GM12878 (cell line): ENCODE results near the gene ACE. TPM values are rescaled to one million over a fixed set of nuclear protein-coding genes. Genes with fewer than 3 reads are reported as not detected.

Experiments
- ATAC-seq: fragments of 200-7000 bp; cut with Tn5 transposase; 3 replicates; pipeline ENCODE4 v1.9.1; 2020; ENCODE audit warnings: mild to moderate bottlenecking, moderate library complexity
- BruUV-seq: library from RNA; stranded (reverse); fragments of 400-500 nt; replicated peaks from 2 replicates; lab custom pipeline; 2021; lab: Mats Ljungman, UMichigan
- CTCF ChIA-PET: fragments of 300-600 bp; sonication (Branson Sonifier 250); formaldehyde crosslinking; extraction: SDS; loops from one replicate; lab custom pipeline; 2021; ENCODE audit warnings: inconsistent platforms; lab: Yijun Ruan, JAX
- POLR2A ChIA-PET: fragments of 350-600 bp; formaldehyde crosslinking; extraction: SDS; loops from one replicate; lab custom pipeline; 2021; ENCODE audit warnings: inconsistent platforms; lab: Charles Lee
- RAD21 ChIA-PET: fragments of 300-600 bp; sonication (Branson Sonifier 250); formaldehyde crosslinking; loops from one replicate; lab custom pipeline; 2023; ENCODE audit warnings: antibody characterized with exemption; ENCODE audit not compliant: unreplicated experiment; lab: Charles Lee
- SMC1A ChIA-PET: fragments of 300-600 bp; sonication (Branson Sonifier 250); formaldehyde crosslinking; loops from one replicate; lab custom pipeline; 2023; ENCODE audit not compliant: unreplicated experiment, uncharacterized antibody; lab: Charles Lee
- DNase-seq: peaks from one replicate; pipeline ENCODE4 v3.0.0-alpha.2; 2011; ENCODE audit warnings: low read depth, low spot score
- FAIRE-seq: peaks from 3 replicates; lab custom pipeline; 2011; peaks lifted over from hg19 to GRCh38; lab: Jason Lieb, UNC
- H2AFZ ChIP-seq: 2 replicates; pipeline ENCODE4 v1.6.0; 2011; ENCODE audit warnings: low read depth, low read length, control low read depth; ENCODE audit not compliant: control insufficient read depth
- H3K27ac ChIP-seq: 2 replicates; pipeline ENCODE4 v1.5.1; 2011; ENCODE audit warnings: control low read depth; ENCODE audit not compliant: control insufficient read depth, insufficient read depth
- H3K27me3 ChIP-seq, 2 experiments: replicated peaks in 1 of 2; 2 replicates each; pipeline versions ENCODE4 v1.6.0 to v1.6.1; 2011; ENCODE audit warnings: low read length in 1 of 2; ENCODE audit not compliant: control insufficient read depth in 2 of 2, insufficient read depth in 2 of 2
- H3K36me3 ChIP-seq, 2 experiments: 2 replicates each; pipeline ENCODE4 v1.5.1; 2011; ENCODE audit warnings: low read length in 1 of 2; ENCODE audit not compliant: control insufficient read depth in 2 of 2, insufficient read depth in 2 of 2
- H3K4me1 ChIP-seq: 2 replicates; pipeline ENCODE4 v1.6.1; 2011; ENCODE audit warnings: mild to moderate bottlenecking, low read length, moderate library complexity, mixed read lengths; ENCODE audit not compliant: control insufficient read depth, insufficient read depth
- H3K4me2 ChIP-seq: 2 replicates; pipeline ENCODE4 v1.6.0; 2011; ENCODE audit warnings: control low read depth; ENCODE audit not compliant: control insufficient read depth, insufficient read depth
- H3K4me3 ChIP-seq: fragments of 200-600 bp; sonication (generic); 2 replicates; pipeline ENCODE4 v1.5.1; 2016
- H3K79me2 ChIP-seq: 2 replicates; pipeline ENCODE4 v1.6.0; 2011; ENCODE audit warnings: low read length; ENCODE audit not compliant: control insufficient read depth, insufficient read depth
- H3K9ac ChIP-seq: 2 replicates; pipeline ENCODE4 v1.8.0; 2011; ENCODE audit warnings: low read length, control low read depth, mixed read lengths; ENCODE audit not compliant: control insufficient read depth, insufficient read depth
- H3K9me3 ChIP-seq: replicated peaks from 3 replicates; pipeline ENCODE4 v1.5.1; 2011; ENCODE audit warnings: mild to moderate bottlenecking, low read length; ENCODE audit not compliant: control insufficient read depth, insufficient read depth
- H4K20me1 ChIP-seq: 2 replicates; pipeline ENCODE4 v1.6.0; 2011; ENCODE audit not compliant: control insufficient read depth, insufficient read depth
- MAX ChIP-seq: IDR thresholded peaks from 2 replicates; pipeline ENCODE4 v1.6.1; 2012; ENCODE audit warnings: low read depth, low read length, improper control_type of control experiment
- MEF2A ChIP-seq: IDR thresholded peaks from 2 replicates; pipeline ENCODE4 v1.6.1; 2011; ENCODE audit warnings: low read depth, mild to moderate bottlenecking, low read length, moderate library complexity; ENCODE audit not compliant: insufficient read depth
- MLLT1 ChIP-seq: fragments of 450-650 bp; IDR thresholded peaks from 2 replicates; pipeline ENCODE4 v1.6.1; 2016; ENCODE audit warnings: mild to moderate bottlenecking
- PML ChIP-seq: IDR thresholded peaks from 2 replicates; pipeline ENCODE4 v1.6.1; 2012; ENCODE audit warnings: low read length, inconsistent platforms
- POLR2AphosphoS2 ChIP-seq: IDR thresholded peaks from 2 replicates; pipeline ENCODE4 v1.6.1; 2011; ENCODE audit warnings: low read depth, mild to moderate bottlenecking, low read length, improper control_type of control experiment, moderate library complexity
- RBBP5 ChIP-seq: fragments of 200-600 bp; sonication (generic); conservative IDR thresholded peaks from 2 replicates; pipeline ENCODE4 v1.6.1; 2016
- RFX5 ChIP-seq: IDR thresholded peaks from 2 replicates; pipeline ENCODE4 v1.6.1; 2011; ENCODE audit warnings: low read depth, low read length, improper control_type of control experiment
- USF2 ChIP-seq: IDR thresholded peaks from 2 replicates; pipeline ENCODE4 v1.6.1; 2011; ENCODE audit warnings: low read depth, low read length, improper control_type of control experiment, borderline replicate concordance
- ZBTB11 ChIP-seq: fragments of 450-650 bp; formaldehyde crosslinking; IDR thresholded peaks from 2 replicates; pipeline ENCODE4 v1.5.0; 2022; ENCODE audit warnings: mild to moderate bottlenecking, missing genetic modification characterization
- ZSCAN29 ChIP-seq: fragments of 450-650 bp; IDR thresholded peaks from 2 replicates; pipeline ENCODE4 v1.6.1; 2017; ENCODE audit warnings: mild to moderate bottlenecking, moderate library complexity
- WGBS: methylation state at CpG from one replicate; pipeline ENCODE4 v1.1.6; 2016; ENCODE audit warnings: low lambda C conversion rate; ENCODE audit not compliant: insufficient replicate concordance, insufficient coverage; ENCODE audit errors: missing lambda C conversion rate; 5-methylcytosine and 5-hydroxymethylcytosine counted together
- in situ Hi-C: fragments of 300-500 bp; cut with MboI; formaldehyde crosslinking; loops from 9 replicates; pipeline ENCODE4 v1.14.3; 2018; ENCODE audit warnings: mixed read lengths
- intact Hi-C: fragments of 100-400 bp; cut with micrococcal nuclease; formaldehyde crosslinking; loops from one replicate; pipeline ENCODE4 v1.14.2; 2022; ENCODE audit not compliant: unreplicated experiment
- polyA plus RNA-seq, 11 experiments: library from polyadenylated mRNA; depleted of rRNA in 4 of 11; unstranded in 6 of 11; stranded (reverse) in 5 of 11; fragments of >200 nt; fragmentation: Nextera tagmentation in 4 of 11; fragmentation: Illumina TruSeq in 1 of 11; extraction: Ambion mirVana in 4 of 11; extraction: Trizol in 1 of 11; gene quantifications; 1 replicate in 1 of 11; 2 replicates in 10 of 11; pipeline versions ENCODE4 v1.2.1 to v1.2.3, GENCODE V29; 2011 to 2016; ENCODE audit warnings: inconsistent platforms in 2 of 11, missing spikeins in 2 of 11, low read depth in 1 of 11
- total RNA-seq, 4 experiments: library from RNA; depleted of rRNA in 3 of 4; stranded (reverse); fragments of >200 nt in 3 of 4; fragmentation: Illumina TruSeq in 1 of 4; extraction: Trizol in 1 of 4; gene quantifications; 2 replicates each; pipeline versions ENCODE4 v1.2.1 to v1.2.3, GENCODE V29; 2013 to 2021
- TF ChIP-seq, protein P1 (sequence below): fragments of 450-650 bp; IDR thresholded peaks from 2 replicates; pipeline ENCODE4 v1.6.1; 2017; ENCODE audit warnings: borderline replicate concordance
- TF ChIP-seq, protein P2 (sequence below): fragments of 450-650 bp; IDR thresholded peaks from 2 replicates; pipeline ENCODE4 v1.6.1; 2017; ENCODE audit warnings: low read depth, mild to moderate bottlenecking, moderate library complexity
- TF ChIP-seq, protein P3 (sequence below): fragments of 450-650 bp; IDR thresholded peaks from 2 replicates; pipeline ENCODE4 v1.6.1; 2014; ENCODE audit warnings: mild to moderate bottlenecking

The ACE gene
- total and polyA plus RNA-seq, 10 of the 15 experiments (the other 5 are each of a cell fraction or from before 2014, with no cell fraction given), result 0.46 TPM; not detected in 9

DNA sequence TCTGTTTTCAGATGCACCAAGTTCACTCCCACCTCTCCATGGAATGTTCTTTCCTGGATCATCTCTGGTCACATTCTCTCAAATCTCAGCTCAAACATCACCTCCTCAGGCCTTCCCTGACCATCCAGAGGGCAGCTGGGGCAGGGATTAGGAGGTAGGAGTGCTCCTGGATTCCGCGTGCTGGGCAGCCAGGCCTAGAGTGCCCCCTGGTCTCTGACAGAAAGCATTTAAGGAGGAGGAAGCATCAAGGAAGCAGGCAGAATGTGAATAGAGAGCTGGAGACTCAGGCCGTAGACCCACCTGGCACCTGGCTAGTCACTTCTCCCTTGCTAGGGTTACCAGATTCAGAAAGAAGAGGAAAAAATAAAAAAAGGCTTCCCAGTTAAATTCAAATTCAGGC, 28.2 kb upstream of the ACE start (continued):
- TF ChIP-seq MEF2A, result no peak
- no peak for TF ChIP-seq RFX5
- TF ChIP-seq MAX, result no peak
- TF ChIP-seq POLR2AphosphoS2, result no peak

- DNase-seq (no peak), ATAC-seq (no peak), FAIRE-seq (no peak)
- Histone ChIP-seq H3K79me2 (no peaks in the 10 kb centered on the region), H3K27ac (no peak overlapping the region), H2AFZ (no peak overlapping the region), H4K20me1 (no peaks in the 10 kb centered on the region), H3K9ac (no peak overlapping the region), H3K4me2 (no peak overlapping the region), H3K27me3 (no peaks in the 10 kb centered on the region), H3K9me3 (no peaks in the 10 kb centered on the region), H3K4me3 (no peak overlapping the region), H3K36me3 (no peaks in the 10 kb centered on the region), H3K4me1 (peaks cover 12% of the 10 kb centered on the region)
- ChIA-PET CTCF (no interaction called here), RAD21 (no interaction called here), SMC1A (no interaction called here), POLR2A (no interaction called here)
- 34% methylated on average over 11 of the region's 11 CpGs for WGBS
- BruUV-seq, result no TSS peak
- intact Hi-C loops, result no loop called here
- in situ Hi-C loops, result no loop called here
- TF ChIP-seq, protein P1, sequence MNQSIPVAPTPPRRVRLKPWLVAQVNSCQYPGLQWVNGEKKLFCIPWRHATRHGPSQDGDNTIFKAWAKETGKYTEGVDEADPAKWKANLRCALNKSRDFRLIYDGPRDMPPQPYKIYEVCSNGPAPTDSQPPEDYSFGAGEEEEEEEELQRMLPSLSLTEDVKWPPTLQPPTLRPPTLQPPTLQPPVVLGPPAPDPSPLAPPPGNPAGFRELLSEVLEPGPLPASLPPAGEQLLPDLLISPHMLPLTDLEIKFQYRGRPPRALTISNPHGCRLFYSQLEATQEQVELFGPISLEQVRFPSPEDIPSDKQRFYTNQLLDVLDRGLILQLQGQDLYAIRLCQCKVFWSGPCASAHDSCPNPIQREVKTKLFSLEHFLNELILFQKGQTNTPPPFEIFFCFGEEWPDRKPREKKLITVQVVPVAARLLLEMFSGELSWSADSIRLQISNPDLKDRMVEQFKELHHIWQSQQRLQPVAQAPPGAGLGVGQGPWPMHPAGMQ, result no peak
- TF ChIP-seq PML (no peak), USF2 (no peak), ZBTB11 (no peak), RBBP5 (no peak), MLLT1 (no peak), ZSCAN29 (no peak)
- TF ChIP-seq, protein P2, sequence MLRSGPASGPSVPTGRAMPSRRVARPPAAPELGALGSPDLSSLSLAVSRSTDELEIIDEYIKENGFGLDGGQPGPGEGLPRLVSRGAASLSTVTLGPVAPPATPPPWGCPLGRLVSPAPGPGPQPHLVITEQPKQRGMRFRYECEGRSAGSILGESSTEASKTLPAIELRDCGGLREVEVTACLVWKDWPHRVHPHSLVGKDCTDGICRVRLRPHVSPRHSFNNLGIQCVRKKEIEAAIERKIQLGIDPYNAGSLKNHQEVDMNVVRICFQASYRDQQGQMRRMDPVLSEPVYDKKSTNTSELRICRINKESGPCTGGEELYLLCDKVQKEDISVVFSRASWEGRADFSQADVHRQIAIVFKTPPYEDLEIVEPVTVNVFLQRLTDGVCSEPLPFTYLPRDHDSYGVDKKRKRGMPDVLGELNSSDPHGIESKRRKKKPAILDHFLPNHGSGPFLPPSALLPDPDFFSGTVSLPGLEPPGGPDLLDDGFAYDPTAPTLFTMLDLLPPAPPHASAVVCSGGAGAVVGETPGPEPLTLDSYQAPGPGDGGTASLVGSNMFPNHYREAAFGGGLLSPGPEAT, result no peak
- TF ChIP-seq, protein P3, sequence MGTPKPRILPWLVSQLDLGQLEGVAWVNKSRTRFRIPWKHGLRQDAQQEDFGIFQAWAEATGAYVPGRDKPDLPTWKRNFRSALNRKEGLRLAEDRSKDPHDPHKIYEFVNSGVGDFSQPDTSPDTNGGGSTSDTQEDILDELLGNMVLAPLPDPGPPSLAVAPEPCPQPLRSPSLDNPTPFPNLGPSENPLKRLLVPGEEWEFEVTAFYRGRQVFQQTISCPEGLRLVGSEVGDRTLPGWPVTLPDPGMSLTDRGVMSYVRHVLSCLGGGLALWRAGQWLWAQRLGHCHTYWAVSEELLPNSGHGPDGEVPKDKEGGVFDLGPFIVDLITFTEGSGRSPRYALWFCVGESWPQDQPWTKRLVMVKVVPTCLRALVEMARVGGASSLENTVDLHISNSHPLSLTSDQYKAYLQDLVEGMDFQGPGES, result no peak
Observed at GRCh38 chr17:63450551-63450950, 26.3 kb upstream of the ACE start.
